Measurements from ENCODE around the gene RNASE7.
A peak's percentile ranks its signal among the peaks of the same experiment; 100 is the strongest.

RNASE7 gene

DNA sequence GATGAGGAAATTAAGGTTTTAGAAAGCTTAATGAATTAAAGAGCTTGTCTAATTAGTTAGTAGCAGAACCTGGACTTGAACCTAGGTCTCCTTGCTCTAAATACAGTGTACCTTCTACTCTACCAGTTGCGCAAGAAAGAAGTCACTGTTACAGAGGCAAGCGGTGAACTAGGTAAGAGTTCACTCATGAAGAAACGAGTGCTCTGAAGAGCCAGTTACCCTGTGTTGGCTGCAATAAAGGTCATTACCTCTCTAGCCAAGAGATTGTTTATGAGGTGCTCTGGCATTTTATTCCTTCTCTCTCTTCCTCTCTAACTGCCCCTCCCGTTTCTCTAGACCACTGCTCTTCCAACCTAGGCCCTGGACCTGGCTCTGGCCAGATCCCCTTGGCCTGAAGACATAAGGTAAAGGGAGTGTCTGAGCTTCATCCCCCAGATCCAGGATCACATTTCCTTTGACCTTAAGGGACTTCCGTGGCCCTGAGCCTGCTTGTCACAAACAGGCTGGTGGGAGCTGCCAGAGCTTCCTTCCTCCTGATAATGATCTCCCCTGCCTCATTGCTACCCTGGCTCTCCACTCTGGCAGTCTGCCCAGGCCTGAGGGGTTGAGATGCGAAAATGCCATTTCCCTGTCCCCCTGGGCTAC, 1.9 kb downstream of the RNASE7 start:
- no peak for DNase-seq

DNA sequence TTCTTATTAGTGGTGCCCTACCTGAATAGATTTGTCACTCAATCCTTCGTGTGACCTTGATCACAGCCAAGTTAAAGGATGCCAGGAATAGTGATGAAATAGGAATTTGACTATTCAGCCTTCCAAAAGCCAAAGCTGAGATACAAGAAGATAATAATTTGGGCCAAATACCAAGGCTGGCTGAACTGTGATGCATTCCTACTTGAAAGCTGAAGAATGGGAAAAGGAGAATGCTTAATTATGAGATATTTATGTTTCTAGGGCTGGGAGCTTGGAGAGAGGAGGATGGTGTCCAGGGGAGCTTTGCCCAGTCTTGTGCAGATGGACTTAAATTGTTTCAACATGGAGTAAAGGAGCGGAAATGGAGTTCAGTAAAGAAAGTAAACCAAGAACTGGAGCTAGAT, 5.2 kb downstream of the RNASE7 start:
- no peak for DNase-seq

DNA sequence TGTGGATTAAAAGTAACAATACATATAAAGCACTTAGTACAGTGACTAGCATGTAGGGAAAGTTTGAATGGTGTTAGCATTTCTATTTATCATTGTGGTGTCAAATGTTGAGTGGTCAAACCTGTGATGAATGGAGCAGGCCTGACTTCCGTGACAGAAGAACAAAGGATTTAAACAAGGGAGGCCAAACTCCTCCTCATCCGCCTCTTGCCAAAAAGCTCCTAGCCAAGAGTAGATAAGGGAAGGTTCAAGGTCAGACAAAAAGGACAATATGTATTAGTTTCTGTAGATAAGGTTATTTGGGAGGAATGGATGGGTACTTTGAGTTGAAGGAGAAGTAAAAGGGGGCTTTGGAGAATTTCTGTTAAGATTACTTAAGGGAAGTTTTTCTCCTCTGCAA, 6.5 kb downstream of the RNASE7 start:
- no peak for DNase-seq

DNA sequence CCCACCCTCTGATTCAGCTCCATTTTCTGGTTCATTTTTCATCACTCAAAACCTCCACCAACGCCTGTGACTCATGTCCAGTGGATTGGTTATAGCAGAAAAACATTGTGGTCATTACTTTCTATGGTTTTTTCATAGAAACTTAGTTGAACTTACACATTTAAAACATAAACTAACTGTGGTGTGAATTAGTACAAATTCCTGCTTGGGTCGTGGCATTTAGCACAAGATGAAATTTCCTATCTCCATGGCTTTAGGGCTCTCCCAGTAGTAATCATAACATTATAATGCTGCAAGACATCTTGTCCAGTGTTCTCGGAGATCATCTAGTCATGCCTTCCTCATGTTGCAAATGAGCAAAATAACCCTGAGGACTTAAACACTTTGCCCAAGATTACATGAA, 7.1 kb downstream of the RNASE7 start:
- no peak for DNase-seq

DNA sequence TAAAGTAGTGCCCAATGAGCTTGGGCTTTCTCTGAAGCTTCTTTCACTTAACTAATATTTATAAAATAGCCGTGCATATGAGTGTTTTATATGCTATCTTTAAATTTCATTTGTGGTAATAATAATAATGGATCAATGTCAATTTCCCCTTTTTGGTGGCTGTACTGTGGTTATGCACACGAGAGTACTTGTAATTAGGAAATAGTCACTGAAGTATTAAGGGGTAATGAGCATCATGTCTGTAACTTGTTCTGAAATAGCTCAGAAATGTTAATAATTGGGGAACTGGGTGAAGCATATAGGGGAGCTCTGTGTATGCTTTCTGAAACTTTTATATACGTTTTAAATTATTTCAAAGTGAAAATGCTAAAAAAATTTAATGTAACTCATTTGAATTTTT, 8.4 kb downstream of the RNASE7 start:
- no peak for DNase-seq

DNA sequence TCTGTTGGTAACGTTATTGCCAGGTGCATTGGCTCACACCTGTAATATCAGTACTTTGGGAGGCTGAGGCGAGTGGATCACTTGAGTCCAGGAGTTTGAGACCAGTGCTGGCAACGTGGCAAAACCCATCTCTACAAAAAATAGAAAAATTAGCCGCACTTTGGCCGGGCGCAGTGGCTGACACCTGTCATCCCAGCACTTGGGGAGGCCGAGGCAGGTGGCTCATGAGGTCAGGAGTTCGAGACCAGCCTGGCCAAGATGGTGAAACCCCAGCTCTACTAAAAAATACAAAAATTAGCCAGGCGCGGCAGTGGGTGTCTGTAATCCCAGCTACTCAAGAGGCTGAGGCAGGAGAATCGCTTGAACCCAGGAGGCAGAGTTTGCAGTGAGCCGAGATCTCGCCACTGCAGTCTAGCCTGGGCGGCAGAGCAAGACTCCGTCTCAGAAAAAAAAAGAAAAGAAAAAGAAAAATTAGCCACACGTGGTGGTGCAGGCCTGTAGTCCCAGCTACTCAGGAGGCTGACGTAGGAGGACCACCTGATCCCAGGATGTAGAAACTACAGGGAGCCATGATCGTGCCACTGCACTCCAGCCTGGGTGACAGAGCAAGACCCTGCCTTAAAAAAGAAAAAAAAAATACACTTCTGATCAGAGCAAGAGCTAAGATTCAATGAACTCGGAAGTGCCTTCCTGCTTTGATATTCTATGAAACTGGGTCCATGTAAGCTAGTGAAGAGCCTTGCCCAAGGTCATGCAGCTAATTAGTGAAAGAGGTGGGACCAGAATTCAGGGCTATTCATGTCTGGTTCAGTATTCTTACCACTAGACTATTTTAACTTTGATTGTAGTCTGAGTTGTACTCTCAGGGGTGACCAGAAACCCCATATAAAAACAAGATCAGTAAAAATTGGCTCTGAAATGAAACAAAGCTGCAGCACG, 11.3 kb downstream of the RNASE7 start:
- DNase-seq: no peak

DNA sequence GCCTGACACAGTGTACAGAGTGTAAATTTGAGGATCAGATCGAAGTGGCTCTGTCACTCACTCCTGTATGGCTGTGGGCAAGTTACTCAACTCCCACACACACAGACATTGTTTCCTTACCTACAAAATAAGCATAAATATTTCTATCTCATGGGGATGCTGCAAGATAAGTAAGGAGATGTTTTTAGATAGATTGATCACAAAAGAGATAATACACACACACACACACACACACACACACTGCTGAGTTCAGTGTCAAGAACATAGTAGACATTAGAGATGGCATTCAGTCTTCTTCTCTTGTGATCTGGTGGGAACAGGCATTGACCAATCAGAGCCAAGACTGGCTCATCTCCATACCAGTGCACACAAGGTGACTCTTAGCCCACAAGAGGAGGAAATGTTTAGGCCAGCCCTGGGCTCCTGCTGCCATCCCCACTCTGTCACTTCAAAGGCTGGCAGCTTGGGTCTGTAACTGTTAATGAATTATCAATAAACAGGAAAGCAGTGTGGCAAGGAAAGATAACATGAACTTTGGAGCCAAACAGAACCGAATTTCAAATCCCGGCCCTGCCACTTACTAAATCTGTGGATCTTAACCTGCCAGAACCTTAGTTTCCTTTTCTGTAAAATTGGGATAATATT, 12.1 kb downstream of the RNASE7 start:
- DNase-seq: peak; percentile 17

DNA sequence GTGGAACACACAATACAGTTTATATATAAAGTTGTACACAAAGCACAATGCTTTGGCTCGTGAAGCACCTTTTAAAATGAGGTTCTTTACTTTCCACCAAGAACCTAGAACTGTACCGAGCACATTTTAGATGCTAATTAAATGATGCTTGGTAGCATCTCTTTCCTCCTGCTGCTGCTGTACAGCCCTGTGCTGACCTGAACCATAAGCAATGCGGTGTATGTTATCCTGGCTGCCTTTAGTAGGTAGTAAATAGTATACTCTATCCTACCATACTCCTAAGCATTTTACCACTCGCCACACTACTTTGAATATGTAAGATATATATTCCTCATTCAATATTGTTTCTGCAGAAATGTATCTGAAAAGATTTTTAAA, 12.6 kb downstream of the RNASE7 start:
- no peak for DNase-seq

DNA sequence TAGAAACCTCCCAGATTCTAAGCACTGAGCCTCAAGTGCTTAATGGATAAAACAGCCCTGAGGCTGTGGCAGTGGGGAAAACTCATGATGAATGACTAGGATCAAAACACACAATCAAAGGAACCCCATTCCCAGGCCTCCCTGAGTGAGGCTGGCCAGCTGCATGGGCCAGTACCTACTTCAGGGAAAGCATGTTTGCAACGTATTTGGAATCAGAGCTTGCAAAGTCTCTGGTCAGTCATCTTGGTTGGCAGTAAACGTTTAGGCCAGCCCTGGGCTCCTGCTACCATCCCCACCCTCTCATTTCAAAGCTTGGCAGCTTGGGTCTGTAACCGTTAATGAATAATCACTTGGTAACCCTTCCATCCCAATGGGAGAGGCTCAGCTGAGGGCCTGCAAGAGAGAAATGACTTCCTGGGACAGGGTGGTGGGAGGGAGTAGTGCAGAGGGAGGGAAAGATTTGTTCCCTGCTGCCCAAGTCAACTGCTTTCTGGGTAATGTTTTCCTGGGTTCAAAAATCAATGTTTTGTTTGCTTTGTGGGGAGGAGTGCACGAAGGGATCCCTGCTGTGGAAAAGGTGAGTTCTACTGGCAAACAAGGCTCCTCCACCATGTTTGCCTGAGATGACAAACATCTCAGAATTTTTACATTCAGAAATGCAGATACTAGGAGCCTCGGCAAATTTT, 13.4 kb downstream of the RNASE7 start:
- no peak for DNase-seq

DNA sequence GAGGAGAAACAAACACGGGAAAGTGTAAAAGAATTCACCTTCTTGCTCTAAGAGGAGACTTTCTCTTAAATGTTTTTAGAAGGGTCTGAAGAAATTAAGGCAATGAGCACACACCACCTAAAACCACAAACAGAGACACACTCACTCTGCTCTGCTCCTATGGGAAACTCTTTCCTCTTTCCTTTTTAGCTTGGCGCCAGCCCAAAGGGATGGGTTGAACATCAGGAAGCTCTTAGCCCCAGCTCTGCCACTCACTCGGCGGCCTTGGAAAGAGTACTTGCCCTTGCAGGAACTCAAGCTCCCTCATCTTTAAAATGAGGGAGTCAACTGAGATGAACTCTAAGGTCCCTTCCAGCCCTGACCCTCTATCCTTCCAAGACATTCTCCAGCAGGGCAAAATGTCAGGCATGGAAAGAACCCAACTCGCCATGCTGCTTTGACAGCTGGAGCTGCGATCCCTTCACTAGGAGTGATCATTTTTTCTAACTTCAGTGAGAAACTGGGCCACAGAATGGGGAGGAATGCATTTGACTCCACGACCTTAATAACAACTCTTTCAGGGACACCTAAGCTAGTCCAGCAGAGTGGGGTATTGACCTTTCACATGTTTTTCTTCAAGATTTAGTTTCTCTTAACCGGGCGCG, 14.5 kb downstream of the RNASE7 start:
- no peak for DNase-seq

DNA sequence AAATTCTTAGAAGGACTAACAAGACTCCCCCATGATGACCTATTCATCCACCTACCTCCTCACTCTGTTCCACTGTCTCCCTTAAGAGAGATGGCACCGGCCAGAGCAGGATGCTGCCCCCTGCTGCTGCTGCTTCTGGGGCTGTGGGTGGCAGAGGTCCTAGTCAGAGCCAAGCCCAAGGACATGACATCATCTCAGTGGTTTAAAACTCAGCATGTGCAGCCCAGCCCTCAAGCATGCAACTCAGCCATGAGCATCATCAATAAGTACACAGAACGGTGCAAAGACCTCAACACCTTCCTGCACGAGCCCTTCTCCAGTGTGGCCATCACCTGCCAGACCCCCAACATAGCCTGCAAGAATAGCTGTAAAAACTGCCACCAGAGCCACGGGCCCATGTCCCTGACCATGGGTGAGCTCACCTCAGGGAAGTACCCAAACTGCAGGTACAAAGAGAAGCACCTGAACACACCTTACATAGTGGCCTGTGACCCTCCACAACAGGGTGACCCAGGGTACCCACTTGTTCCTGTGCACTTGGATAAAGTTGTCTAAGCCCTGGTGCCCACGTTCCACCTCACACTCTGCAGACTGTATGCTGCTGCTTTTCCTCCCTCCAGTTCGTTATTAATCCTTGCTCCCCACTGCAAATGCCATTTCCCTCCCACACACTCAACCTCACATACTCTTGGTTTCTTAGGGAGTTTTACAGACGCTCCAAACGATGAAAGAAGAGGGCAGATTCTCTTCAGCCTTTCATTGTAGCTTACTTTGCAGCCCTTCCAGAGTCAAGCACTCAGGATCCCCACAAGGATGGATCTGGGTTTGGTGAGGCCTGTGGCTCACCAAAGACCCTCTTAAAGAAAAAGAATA, 15.9 kb downstream of the RNASE7 start, which contains the start of gene RNASE8:
RNASE8 (plus strand) TSS at position 20 of the 873 bp plus-strand sequence; CDS start at position 91, 71 bp downstream.
- DNase-seq: peak; percentile 15

DNA sequence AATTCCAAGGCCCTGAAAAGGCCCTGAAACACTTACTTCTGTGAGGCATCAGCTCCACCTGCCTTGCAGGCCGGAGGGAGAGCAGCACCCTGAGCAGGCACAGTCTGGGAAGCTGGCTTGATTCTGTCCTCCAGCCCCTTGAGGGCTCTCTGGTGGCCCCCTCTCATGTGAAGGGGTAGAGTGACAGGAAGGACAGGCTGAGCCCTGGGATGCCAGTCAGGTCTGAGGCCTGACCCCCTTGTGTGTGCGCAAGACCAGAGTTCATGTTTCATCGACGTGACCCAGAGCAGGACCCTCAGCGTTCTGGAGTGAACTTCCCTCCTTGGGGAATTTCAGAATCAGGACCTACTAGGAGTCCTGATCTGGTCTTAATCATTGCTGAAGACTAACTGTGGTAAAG, 16.7 kb downstream of the RNASE7 start:
- no peak for DNase-seq

DNA sequence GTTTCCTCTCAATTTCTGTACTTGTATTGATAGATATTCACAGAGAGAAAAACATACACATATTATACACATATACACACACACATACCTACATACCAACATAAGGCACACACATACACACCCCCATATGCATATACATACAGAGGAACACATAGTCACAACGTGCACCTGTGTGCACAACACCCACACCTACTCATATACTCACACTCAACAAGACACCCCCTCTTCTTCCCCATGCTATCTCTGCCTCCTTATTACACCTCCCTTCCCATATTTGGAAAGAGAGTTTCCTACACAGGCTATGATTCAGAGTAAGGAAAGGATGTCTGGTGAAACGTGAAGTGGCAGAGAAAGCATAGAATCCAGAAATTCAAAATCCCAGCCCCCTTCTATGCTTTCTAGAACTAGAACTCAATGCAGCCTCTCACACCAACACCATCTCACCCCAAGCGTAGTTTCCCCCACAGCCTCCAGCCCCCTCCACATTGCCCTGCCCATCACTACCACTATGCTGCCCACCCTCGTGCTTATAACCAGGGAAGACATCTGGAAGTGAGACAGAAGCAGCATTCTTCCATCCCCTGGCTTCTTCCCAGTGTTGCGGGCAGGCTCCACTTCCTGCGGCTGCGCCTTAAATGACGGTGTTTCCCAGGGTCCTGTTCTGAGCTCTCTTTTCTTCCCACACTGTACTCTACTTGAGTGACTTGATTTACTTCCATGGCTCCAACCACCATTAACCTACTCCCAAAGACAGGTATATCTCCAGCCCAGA, 17.9 kb downstream of the RNASE7 start:
- no peak for DNase-seq

DNA sequence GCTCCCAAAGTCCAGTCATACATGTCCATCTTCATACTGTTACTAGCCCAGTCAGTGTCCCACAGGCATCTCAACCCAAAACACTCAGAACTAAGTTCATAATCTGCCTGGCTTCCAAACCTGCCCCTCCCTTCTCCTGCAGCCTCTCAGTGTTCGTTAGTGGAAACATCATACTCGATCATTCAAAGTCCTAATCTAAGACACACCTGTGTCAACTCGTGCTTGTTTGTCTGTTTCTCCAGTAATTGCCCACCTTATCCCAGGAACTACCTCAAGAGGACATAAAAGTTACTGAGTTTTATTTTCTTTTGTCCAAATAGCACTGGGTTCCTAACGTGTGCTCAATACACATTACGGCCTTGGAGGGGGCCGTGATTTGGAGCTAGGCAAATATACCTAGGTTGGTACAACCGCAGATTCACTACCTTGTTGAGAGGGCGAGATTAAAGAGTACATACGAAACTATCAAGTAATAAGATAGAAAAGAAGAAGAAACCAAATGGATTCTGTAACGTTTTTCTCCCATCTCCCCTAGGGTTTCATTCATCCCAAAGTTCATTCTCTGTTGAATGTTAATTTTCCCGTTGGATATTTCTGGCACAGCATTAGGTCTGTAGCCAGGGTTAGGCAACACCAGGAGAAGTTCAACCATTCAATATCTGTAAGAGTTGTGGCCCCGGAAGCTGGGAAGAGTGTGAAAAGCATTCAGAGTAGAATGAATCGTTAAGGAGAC, 18.6 kb downstream of the RNASE7 start:
- no peak for DNase-seq

DNA sequence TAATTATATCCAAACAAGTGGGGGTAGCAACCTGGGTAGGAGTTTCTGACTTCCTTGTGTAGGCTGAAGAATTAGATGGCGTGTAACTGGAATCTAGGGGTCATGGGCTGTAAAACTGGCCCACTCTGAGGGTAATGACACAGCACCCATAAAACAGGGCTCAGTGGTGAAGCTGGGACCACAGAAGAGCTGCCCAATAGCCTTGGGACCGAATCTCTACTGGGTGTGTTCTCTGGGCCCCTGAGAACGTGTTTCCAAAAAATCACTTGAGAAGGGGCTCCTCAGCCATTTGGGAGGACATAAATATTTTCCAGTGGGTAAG, 19.1 kb downstream of the RNASE7 start:
- DNase-seq: no peak

DNA sequence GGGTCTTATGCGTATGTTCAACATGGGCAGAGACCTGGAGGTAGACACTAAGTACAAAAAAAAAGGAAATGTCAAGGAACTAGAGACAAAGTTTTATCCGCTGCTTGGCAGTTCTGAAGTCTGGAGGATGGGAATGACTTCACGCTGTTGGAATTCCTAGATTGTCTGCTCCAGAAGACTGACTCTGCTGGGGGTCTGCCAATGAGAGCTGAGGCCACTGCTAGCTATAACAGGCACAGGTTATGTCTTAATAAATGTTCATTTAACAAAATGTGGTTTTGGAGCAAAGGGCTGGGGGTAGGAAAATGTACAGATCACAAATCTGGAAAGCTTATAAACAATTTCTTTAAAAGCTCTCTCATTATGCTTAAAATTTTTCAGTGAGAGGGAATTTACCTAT, 21.3 kb downstream of the RNASE7 start:
- no peak for DNase-seq

DNA sequence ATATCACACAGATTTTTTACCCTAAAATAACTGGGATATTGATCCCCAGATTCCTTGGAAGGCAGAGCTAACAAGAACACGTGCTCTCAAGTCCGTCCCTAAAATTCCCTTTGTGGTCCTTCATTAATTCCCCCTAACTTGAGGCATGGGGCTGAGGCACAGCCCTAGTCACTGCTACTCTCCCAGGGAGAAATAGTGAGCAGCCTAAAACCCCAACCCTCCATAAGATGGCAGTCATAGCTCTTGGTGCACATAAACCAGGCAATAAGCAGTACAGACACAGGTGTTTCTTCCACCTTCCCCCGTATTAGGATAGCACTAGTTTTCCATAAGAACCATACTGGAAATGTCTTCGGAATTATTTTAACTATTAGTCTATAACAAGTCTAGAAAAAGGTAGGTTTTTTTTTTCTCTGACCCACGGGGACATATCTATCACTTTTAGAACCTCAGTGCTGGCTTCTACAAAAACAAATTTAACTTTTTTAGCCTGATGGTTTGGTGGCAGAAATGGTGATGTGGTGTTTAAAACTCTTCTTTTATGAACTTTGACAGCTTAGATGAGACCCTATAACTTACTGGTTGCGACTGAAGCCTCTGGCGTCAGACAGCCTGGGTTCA, 24.8 kb downstream of the RNASE7 start:
- DNase-seq: no peak

DNA sequence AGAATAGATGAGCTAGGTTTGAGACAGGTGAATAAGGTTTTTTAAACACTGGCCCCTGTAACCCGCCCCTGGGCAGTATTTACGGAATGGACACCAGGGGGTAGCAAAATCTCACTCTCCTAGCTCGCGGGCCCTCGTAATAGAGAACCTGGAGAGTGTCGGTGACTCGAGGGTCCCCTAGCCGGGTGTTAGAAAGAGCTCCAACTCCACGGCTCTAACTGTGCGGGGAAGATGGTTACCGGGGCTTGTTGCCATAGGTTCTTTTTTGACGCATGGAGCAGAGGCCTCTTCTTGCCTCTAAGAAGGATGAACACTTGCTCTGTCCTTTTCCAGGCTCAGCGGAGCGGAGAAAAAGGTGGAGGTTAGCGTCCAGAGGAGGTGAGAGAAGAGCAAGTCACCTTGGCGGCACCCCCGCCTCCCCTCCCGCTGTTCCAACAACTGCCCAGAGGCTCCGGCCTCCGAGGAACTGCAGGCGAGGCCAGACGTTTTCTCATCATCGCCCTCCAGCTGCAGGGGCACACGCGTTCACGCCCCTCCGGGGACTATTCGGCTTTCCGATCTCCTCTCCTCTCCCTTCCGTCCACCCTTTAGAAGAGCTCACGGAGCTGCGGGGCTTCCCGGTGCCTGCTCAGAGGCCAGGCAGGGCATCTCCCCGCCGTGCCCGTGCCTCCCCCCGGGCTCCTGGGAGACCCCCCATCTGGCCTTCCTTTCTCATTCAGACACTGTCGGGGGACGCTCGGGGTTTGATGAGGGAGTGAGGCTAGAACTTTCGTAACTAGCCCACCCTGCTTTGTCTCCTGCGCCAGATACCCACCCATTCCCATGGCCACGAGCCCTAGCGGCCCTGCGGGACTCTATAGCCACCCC, 26.6 kb downstream of the RNASE7 start:
- peak; percentile 42 for DNase-seq

Data from activated CD4-positive, alpha-beta T cell treated with anti-CD3 and anti-CD28 coated beads, Interleukin-10, Interleukin-2, amounts not matched to agents 100 ng/mL and 50 ng/mL, durations not matched to agents 16 hours and 8 hours (primary cell).